Liver (tissue), 3 donors: ENCODE results near the gene PUSL1.

Source experiments
- EGR1 ChIP-seq, 2 donors: IDR thresholded peaks; 2 replicates each; pipeline ENCODE4 v1.6.1; 2016 to 2018; ENCODE audit warnings: antibody characterized with exemption in 2 of 2, low read depth in 2 of 2
- JUND ChIP-seq, 2 donors: IDR thresholded peaks; 2 replicates each; pipeline ENCODE4 v1.6.1; 2016; ENCODE audit warnings: antibody characterized with exemption in 2 of 2
- NR2F2 ChIP-seq: IDR thresholded peaks from 2 replicates; pipeline ENCODE4 v1.6.1; 2016; ENCODE audit warnings: antibody characterized with exemption
- SP1 ChIP-seq: IDR thresholded peaks from 2 replicates; pipeline ENCODE4 v1.6.1; 2018; ENCODE audit warnings: antibody characterized with exemption, mild to moderate bottlenecking
- YY1 ChIP-seq: IDR thresholded peaks from 2 replicates; pipeline ENCODE4 v1.6.1; 2016; ENCODE audit warnings: antibody characterized with exemption, mild to moderate bottlenecking
- TF ChIP-seq, protein P1 (sequence below): fragments of 150-350 bp; IDR thresholded peaks from 2 replicates; pipeline ENCODE4 v1.5.1; 2017; ENCODE audit warnings: improper control_type of control experiment, low read depth, low read length; ENCODE audit not compliant: missing input control
- TF ChIP-seq, protein P2 (sequence below): IDR thresholded peaks from 2 replicates; pipeline ENCODE4 v1.6.1; 2016; ENCODE audit warnings: antibody characterized with exemption, mild to moderate bottlenecking
- donor health status: healthy.
- donor health status: healthy.

DNA sequence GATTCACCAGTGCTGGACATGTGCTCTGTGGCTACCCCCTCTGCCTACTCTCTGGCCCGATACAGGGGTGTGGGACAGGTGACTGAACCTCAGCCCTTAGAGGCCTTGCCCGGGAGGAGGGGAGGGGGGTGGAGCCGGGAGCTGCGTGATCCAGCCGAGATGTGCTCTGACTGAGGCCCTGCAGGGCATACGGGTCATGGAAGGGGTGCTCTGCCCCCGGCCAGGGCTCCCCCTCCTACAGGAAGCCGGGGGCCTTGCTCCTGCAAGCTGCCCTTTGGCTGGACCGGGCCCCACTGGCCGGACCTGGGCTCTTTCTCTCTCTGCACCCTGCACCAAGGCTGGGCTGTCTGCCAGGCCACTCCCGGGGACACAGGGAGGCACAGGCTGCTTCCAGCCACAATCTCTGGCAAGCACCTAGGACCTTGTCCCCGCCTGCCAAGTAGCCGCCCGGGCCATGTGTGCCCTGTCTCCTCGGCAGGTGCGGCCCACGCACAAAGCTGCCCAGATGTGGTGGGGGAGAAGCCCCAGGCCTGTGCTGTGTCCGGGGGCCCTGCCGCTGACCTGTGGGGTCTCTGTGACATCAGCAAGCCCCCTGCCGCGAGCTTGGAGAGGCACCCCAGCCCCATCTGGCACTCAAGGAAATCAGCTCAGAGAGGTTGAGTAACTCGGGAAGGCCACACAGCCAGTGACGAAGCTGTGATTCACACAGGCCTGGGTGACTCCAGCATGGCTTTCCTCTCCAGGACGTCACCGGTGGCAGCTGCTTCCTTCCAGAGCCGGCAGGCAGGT lies 26.7 kb upstream of the PUSL1 start:
- TF ChIP-seq, protein P1, sequence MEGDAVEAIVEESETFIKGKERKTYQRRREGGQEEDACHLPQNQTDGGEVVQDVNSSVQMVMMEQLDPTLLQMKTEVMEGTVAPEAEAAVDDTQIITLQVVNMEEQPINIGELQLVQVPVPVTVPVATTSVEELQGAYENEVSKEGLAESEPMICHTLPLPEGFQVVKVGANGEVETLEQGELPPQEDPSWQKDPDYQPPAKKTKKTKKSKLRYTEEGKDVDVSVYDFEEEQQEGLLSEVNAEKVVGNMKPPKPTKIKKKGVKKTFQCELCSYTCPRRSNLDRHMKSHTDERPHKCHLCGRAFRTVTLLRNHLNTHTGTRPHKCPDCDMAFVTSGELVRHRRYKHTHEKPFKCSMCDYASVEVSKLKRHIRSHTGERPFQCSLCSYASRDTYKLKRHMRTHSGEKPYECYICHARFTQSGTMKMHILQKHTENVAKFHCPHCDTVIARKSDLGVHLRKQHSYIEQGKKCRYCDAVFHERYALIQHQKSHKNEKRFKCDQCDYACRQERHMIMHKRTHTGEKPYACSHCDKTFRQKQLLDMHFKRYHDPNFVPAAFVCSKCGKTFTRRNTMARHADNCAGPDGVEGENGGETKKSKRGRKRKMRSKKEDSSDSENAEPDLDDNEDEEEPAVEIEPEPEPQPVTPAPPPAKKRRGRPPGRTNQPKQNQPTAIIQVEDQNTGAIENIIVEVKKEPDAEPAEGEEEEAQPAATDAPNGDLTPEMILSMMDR = no peak
- TF ChIP-seq NR2F2 (no peak), JUND (IDR thresholded peaks at IDR 0.05) (no peak), SP1 (peak; percentile 85), YY1 (no peak), EGR1 (IDR thresholded peaks at IDR 0.05; ENCODE audit: low read depth in 2 of 2) (no peak)
- TF ChIP-seq, protein P2, sequence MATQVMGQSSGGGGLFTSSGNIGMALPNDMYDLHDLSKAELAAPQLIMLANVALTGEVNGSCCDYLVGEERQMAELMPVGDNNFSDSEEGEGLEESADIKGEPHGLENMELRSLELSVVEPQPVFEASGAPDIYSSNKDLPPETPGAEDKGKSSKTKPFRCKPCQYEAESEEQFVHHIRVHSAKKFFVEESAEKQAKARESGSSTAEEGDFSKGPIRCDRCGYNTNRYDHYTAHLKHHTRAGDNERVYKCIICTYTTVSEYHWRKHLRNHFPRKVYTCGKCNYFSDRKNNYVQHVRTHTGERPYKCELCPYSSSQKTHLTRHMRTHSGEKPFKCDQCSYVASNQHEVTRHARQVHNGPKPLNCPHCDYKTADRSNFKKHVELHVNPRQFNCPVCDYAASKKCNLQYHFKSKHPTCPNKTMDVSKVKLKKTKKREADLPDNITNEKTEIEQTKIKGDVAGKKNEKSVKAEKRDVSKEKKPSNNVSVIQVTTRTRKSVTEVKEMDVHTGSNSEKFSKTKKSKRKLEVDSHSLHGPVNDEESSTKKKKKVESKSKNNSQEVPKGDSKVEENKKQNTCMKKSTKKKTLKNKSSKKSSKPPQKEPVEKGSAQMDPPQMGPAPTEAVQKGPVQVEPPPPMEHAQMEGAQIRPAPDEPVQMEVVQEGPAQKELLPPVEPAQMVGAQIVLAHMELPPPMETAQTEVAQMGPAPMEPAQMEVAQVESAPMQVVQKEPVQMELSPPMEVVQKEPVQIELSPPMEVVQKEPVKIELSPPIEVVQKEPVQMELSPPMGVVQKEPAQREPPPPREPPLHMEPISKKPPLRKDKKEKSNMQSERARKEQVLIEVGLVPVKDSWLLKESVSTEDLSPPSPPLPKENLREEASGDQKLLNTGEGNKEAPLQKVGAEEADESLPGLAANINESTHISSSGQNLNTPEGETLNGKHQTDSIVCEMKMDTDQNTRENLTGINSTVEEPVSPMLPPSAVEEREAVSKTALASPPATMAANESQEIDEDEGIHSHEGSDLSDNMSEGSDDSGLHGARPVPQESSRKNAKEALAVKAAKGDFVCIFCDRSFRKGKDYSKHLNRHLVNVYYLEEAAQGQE = no peak
